Fibroblast of pulmonary artery (primary cell): Measurements from ENCODE around the gene SNX5.

ENCODE experiments used
- DNase-seq: peaks from one replicate; pipeline ENCODE4 v3.0.0-alpha.2; 2010; ENCODE audit warnings: low read depth
- H3K4me3 ChIP-seq: replicated peaks from 2 replicates; pipeline ENCODE4 v1.5.1; 2011; ENCODE audit warnings: low read depth, mild to moderate bottlenecking, control low read depth, low read length, moderate library complexity
- TF ChIP-seq, protein P1 (sequence below): IDR thresholded peaks from 2 replicates; pipeline ENCODE4 v1.5.1; 2011; ENCODE audit warnings: mild to moderate bottlenecking, control low read depth, low read length, inconsistent platforms; ENCODE audit errors: missing control alignments

Gene SNX5

DNA sequence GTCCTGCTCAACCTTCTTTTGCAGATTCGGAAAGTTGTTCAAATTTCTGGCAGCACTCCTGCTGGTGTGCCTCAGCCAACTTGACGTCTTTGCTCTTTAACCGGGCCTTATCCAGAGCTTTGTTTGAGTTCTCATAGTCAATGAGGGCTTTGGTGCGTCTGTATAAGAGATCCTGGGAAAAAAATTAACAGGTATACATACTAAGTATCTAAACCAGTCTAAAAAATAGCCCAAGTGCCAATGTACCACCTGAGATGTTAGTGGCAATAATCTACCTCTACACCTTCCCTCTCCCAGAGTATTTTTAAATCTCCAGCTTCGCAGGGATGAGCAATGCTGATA lies 21.1 kb downstream of the SNX5 start:
- H3K4me3 ChIP-seq, result no peak overlapping the region
- no peak for DNase-seq
- TF ChIP-seq, protein P1, sequence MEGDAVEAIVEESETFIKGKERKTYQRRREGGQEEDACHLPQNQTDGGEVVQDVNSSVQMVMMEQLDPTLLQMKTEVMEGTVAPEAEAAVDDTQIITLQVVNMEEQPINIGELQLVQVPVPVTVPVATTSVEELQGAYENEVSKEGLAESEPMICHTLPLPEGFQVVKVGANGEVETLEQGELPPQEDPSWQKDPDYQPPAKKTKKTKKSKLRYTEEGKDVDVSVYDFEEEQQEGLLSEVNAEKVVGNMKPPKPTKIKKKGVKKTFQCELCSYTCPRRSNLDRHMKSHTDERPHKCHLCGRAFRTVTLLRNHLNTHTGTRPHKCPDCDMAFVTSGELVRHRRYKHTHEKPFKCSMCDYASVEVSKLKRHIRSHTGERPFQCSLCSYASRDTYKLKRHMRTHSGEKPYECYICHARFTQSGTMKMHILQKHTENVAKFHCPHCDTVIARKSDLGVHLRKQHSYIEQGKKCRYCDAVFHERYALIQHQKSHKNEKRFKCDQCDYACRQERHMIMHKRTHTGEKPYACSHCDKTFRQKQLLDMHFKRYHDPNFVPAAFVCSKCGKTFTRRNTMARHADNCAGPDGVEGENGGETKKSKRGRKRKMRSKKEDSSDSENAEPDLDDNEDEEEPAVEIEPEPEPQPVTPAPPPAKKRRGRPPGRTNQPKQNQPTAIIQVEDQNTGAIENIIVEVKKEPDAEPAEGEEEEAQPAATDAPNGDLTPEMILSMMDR, result no peak

DNA sequence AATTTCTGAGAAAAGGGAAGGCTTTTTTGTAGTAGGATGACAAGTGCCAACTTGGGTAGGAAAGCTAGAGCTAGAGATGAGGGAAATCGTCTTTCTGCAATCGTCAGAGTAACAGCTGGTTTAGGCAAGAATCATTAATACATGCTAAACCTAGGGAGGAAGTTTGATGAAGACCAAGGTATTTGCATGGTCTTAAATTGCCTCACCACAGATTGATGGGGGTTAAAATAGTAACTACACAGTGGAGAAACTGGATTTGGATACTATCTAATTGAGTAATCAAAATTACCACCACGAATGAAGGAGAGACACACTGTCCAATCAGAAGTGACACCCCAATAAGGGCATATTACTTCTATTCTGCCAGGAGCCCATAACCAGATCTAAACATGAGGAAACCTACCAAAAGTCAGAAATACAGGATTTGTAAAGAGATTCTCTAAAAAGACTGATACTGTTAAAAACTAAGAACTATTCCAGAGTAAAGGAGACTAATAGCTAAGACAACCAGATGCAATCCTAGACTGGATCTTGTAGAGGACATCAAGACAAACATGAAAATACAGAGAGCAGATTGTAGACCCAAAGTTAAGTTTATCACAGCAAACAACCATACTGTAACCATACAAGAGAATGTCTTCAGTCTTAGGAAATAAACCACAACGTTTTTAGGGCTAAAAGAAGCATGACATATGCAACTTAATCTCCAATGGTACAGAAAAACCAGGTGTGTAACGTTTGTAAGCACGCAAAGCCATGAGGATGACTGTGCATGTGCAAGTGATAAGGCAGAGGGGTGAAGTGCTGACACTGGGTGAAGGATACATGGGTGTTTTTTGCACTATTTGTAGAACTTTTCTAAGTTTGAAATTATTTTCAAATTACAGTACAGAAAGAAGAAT lies 21.8 kb downstream of the SNX5 start:
- TF ChIP-seq, protein P1, result no peak

DNA sequence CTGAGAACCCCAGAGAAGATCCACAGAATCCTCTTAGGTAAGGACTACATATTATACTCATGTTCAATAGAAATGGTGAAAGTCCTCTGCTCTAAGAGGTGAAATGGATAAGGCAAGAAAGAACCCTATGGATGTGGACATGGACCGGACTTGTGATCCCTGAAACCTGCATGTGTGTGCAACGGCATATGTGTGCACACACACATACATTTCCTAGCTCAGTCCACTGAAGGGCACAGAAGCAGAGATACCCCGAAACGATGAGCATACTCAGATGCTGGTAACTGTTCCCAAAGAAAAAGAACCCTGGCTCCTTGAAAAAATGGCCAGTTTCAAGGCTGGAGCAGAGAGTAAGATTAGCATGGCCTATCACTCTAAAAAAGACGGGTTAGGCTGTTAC lies 22.6 kb downstream of the SNX5 start:
- no peak overlapping the region for H3K4me3 ChIP-seq
- TF ChIP-seq, protein P1, result no peak
- DNase-seq, result no peak

More for the DNA sequence above, 21.8 kb downstream of the SNX5 start:
- no peak for DNase-seq
- H3K4me3 ChIP-seq, result no peak overlapping the region

DNA sequence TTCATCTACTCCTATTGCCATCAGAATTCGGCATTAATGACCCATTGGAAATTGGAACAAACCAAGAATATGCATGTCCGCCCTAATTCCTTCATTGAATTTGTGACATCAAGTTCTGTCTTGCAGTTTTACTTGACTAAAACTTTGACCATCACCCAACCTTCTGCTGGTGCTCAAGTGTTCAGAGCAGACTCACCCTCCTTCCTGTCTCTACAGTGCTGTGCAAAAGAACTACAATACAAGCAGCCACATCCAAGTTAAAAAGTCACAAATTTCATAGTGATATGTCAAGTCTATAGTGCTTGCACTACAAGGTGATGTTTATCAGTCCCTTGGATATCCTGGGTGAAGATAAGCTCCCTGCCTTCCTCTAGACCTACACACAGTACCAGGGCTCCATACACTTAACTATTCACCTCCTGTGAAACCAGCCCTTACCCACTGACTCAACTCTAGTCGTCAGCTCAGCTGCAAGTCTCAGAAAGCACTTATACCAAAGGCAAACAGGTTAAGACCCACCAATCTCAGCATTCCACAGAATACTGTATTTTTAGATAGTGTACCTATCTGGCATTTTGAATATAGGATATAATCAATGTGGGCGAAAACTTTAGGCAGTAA lies 23.6 kb downstream of the SNX5 start:
- TF ChIP-seq, protein P1, result no peak
- H3K4me3 ChIP-seq, result no peak overlapping the region
- DNase-seq, result no peak

DNA sequence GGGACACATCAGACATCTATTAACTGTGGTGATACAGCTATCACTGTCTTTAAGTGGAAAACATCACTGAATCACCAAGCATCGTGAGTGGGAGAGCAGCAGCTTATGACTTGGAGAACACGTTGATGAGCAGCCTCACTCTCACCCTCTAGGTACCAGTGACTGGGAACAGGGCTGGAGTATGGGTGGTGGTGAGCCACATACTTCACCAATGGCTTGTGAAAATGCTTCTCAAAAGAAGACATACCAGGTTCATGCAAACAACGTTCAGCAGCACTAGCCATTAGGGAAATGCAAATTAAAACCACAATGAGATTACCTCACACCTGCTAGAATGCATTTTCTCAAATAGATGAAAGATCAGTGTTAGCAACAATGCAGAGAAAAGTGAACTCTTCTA lies 25.3 kb downstream of the SNX5 start:
- H3K4me3 ChIP-seq, result no peak overlapping the region
- DNase-seq, result no peak
- TF ChIP-seq, protein P1, result no peak

DNA sequence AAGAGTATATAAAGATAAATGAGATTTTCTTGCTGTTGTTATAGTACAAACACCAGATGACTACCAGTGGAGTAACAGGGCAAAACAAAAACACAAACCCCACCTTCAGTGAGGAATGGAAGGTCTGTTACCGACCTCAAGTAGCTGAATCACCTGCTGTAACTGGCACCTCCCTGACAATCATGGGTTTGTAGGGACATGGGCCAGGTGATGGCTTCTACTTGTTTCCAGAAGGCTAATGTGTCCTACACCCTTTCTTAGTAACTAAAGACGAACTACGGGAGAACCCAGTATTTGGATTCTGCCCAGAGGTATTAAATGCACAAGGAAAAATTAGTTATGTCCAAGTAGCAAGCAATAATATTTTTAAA lies 26.8 kb downstream of the SNX5 start:
- TF ChIP-seq, protein P1, result no peak
- H3K4me3 ChIP-seq, result no peak overlapping the region
- DNase-seq, result no peak
